ENCODE results near the gene GOLGA8K.
"Not testable (repeated sequence)": the region's sequence is repeated elsewhere in the genome, so short reads cannot be mapped to it uniquely, and the experiment has no call there.

The GOLGA8K gene, protein sequence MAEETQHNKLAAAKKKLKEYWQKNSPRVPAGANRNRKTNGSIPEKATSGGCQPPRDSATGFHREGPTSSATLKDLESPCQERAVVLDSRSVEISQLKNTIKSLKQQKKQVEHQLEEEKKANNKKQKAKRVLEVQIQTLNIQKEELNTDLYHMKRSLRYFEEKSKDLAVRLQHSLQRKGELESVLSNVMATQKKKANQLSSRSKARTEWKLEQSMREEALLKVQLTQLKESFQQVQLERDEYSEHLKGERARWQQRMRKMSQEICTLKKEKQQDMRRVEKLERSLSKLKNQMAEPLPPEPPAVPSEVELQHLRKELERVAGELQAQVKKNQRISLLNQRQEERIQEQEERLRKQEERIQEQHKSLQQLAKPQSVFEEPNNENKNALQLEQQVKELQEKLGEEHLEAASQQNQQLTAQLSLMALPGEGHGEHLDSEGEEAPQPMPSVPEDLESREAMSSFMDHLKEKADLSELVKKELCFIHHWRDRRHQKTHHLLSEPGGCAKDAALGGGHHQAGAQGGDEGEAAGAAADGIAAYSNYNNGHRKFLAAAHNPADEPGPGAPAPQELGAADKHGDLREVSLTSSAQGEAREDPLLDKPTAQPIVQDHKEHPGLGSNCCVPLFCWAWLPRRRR

DNA sequence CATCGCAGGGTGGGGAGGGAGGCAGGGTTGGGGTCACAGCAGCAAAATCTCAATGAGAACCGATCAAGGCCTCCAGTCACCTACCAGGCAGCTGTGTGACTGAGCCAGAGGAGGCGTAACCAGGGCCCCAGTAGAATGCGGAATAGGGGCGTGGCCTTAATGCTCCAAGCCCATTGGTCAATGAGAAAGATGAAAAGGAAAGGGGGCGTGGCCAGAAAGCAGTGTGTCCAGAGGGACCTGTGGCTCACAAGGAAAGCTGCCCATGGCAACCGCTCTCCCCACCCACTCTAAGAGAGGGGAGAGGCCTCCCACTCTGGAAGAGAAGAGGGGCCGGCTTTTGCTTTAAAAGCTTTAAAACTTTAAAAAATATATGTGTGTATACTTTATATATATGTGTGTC, at the start of gene GOLGA8K:
Gene GOLGA8K, minus strand, starts transcription at position 101 of the 400 bp plus-strand sequence. Its CDS starts 98 bp downstream, at position 3.
- H3K4me3 Mint-ChIP-seq; H3K27ac Mint-ChIP-seq; H3K4me1 Mint-ChIP-seq (ENCODE audit: low read depth); H3K36me3 Mint-ChIP-seq (ENCODE audit: low read depth); DNase-seq (ENCODE audit: low spot score); H3K9me3 Mint-ChIP-seq; H3K27me3 Mint-ChIP-seq (ENCODE audit: low read depth): not testable (repeated sequence)

DNA sequence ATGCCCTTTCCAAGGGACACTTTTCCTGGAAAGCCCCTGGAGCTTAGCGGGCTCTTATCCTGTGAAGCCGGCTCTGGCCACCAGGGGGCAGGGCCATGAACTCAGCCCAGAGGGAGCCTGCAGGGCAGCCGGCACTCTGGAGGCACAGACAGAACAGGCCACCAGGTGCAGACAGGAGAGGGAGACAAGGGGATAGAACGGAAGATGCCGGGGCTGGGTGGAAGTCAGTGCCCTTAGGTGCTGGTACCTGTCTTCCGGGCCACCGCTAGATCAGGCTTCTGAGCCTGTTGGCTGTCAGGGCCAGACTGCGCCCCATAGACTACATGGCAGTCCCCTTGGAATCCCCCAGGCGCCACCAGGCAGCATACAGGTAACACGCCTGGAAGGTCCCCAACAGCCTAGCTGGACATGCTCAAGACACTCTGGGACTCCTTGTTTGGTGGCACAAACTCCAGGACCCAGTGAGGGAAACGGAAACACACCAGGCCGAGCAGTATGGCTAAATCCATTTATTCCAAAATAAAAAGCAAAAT, 37.4 kb upstream of the GOLGA8K start:
- not testable (repeated sequence) for H3K27ac Mint-ChIP-seq; H3K27me3 Mint-ChIP-seq (ENCODE audit: low read depth); H3K4me3 Mint-ChIP-seq

DNA sequence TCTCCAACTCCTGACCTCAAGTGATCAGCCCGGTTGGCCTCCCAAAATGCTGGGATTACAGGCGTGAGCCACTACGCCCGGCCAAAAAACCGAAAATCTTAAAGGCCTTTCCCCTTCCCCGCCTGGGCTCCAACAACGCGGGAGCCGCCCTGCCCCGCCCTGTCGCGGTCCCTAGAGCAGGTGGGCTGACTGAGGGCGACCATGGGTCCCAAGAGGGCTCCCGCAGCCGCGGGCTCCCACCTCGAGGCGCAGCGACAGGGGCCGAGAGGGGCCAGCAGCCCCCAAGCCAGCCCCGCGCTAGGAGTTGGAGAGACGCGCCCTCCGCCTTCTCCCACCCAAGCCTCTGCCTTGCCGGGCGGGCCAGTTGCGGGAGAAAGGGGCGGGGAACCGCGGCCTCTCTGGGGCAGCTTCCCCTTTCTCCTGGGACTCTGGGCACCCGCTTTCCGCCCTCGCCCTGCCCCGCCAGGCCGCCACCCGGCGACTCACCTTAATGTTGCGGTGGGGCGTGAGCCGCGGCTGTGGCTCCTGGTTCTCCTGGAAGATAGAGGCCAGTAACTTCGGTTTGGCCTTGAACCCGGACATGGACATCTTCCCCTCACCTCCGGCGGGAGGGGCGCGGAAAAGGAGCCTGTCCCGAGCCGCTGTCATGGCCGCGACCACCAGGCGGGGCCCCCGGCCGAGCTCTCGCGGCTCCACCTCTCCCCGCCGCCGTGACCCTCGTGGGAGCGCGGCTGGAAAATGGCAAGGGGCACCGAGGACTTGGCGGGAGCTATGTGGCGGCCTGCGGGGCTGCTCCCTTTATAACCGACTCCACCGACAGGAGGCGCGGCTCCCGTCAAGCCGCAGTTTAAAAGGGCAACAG, 31.2 kb upstream of the GOLGA8K start:
- not testable (repeated sequence) for H3K9me3 Mint-ChIP-seq

More for the DNA sequence above, 37.4 kb upstream of the GOLGA8K start:
- not testable (repeated sequence) for H3K9me3 Mint-ChIP-seq; H3K4me1 Mint-ChIP-seq (ENCODE audit: low read depth); DNase-seq (ENCODE audit: low spot score); H3K36me3 Mint-ChIP-seq (ENCODE audit: low read depth)

DNA sequence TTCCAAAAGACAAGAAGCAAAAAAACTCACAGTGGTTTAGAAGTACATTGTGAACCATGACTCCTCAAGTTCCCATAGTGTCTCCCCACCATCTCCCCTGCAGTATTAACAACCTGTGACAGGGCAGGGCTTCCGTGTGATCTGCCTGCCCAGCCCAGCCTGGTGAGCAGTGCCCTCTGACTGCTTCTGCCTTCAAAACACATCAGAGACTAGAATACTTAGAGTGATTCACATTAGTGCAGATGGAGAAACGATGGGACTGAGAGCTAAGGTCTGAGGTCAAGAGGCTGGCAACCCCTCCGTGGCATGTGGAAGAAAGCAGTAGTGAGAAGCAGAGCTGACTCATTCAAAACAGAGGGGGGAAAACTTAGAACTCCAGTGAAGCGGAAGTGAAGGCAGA, 24.5 kb upstream of the GOLGA8K start:
- not testable (repeated sequence) for H3K4me1 Mint-ChIP-seq (ENCODE audit: low read depth); H3K27me3 Mint-ChIP-seq (ENCODE audit: low read depth); H3K36me3 Mint-ChIP-seq (ENCODE audit: low read depth); H3K4me3 Mint-ChIP-seq; DNase-seq (ENCODE audit: low spot score); H3K9me3 Mint-ChIP-seq; H3K27ac Mint-ChIP-seq

More for the DNA sequence above, 31.2 kb upstream of the GOLGA8K start:
- not testable (repeated sequence) for H3K4me3 Mint-ChIP-seq; H3K36me3 Mint-ChIP-seq (ENCODE audit: low read depth); H3K4me1 Mint-ChIP-seq (ENCODE audit: low read depth); H3K27me3 Mint-ChIP-seq (ENCODE audit: low read depth); DNase-seq (ENCODE audit: low spot score); H3K27ac Mint-ChIP-seq

DNA sequence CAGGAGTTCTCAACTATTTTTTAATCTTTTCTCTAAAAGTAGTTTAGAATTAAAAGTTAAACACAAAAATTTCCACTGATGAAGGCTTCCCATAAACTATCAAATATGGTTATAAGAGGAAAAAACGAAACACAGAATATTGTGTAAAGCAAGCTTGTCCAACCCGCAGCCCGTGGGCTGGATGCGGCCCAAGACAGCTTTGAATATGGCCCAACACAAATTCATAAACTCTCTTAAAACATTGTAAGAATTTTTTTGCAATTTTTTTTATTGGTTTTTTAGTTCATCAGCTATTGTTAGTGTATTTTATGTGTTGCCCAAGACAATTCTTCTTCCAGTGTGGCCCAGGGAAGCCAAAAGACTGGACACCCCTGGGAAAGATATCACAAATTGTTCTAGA, 23.4 kb upstream of the GOLGA8K start:
- DNase-seq (ENCODE audit: low spot score); H3K4me1 Mint-ChIP-seq (ENCODE audit: low read depth); H3K9me3 Mint-ChIP-seq; H3K27ac Mint-ChIP-seq; H3K27me3 Mint-ChIP-seq (ENCODE audit: low read depth); H3K36me3 Mint-ChIP-seq (ENCODE audit: low read depth); H3K4me3 Mint-ChIP-seq: not testable (repeated sequence)

DNA sequence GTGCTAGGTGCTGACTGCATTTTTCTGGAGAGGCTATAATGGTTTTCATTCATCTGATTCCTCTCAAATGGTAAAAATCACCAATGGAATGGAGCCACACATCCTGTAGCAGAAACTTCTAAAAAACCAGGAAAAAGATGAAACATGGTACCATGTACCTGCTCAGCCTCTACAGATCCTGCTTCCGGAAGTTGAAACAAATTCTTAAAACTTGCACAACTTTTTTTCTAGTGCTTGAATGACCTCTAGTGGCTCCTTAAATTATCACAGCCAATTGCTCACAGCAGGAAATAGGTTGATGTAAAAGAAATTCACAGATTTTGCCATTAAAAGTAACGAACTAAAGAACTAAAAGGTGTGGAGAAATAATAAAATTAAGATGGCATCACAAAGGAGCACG, 4.8 kb upstream of the GOLGA8K start:
- not testable (repeated sequence) for H3K36me3 Mint-ChIP-seq (ENCODE audit: low read depth); H3K4me1 Mint-ChIP-seq (ENCODE audit: low read depth); H3K9me3 Mint-ChIP-seq; DNase-seq (ENCODE audit: low spot score); H3K27me3 Mint-ChIP-seq (ENCODE audit: low read depth); H3K27ac Mint-ChIP-seq; H3K4me3 Mint-ChIP-seq

DNA sequence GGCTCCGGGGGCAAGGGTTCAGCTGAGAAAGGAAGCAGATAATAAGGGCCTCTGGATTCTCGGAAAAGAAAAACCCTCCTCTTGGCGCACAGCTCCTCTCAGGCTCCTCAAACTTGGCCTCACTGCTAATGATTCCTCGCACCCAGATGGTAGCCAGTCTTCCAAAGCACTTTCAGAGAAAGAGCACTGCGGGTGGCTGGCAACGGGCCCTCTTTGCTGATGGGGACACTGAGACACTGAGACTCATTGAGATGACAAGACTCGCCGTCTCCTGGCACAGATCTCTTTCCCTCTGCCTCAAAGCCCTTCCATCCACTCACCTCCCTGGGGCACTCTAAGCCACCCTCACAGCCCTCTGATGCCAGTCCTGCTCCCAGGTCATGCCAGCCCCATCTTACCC, 6.6 kb downstream of the GOLGA8K start:
- H3K27ac Mint-ChIP-seq; H3K27me3 Mint-ChIP-seq (ENCODE audit: low read depth); H3K4me1 Mint-ChIP-seq (ENCODE audit: low read depth); DNase-seq (ENCODE audit: low spot score); H3K9me3 Mint-ChIP-seq; H3K4me3 Mint-ChIP-seq; H3K36me3 Mint-ChIP-seq (ENCODE audit: low read depth): not testable (repeated sequence)

DNA sequence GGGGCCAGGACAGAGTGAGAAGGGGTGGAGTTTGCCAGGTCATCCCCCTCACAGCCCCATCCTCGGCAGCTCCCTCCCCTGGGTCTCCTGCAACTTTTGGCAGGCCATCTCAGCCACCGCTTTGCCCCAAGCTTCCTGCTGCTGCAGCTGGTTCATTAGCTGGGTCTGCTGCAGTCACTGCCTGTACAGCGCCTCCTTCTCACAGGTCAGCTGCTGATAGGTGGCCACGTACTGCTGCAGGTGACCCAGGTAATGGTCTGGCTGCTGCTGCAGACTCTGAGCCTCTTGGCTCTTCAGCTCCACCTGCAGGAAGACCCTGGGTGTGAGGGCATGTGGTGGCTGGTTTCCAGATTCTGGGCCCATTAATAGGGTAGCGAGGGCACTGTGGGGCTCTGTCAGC, 8.3 kb downstream of the GOLGA8K start:
- H3K27ac Mint-ChIP-seq: not testable (repeated sequence)

DNA sequence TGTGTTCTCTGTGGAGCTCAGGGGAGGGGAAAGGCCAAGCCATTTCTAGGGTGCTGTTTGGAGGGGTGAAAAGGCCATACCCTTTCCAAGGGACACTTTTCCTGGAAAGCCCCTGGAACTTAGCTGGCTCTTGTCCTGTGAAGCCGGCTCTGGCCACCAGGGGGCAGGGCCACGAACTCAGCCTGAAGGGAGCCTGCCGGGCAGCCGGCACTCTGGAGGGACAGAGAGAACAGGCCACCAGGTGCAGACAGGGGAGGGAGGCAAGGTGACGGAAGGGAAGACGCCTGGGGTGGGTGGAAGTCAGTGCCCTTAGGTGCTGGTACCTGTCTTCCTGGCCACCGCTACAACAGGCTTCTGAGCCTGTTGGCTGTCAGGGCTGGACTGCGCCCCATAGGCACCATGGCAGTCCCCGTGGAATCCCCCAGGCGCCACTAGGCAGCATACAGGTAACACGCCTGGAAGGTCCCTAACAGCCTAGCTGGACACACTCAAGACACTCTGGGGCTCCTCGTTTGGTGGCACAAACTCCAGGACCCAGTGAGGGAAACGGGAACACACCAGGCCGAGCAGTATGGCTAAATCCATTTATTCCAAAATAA, 14.9 kb downstream of the GOLGA8K start:
- H3K4me3 Mint-ChIP-seq: not testable (repeated sequence)

More for the DNA sequence above, 8.3 kb downstream of the GOLGA8K start:
- H3K4me1 Mint-ChIP-seq (ENCODE audit: low read depth); H3K36me3 Mint-ChIP-seq (ENCODE audit: low read depth); H3K9me3 Mint-ChIP-seq; H3K27me3 Mint-ChIP-seq (ENCODE audit: low read depth); H3K4me3 Mint-ChIP-seq; DNase-seq (ENCODE audit: low spot score): not testable (repeated sequence)

DNA sequence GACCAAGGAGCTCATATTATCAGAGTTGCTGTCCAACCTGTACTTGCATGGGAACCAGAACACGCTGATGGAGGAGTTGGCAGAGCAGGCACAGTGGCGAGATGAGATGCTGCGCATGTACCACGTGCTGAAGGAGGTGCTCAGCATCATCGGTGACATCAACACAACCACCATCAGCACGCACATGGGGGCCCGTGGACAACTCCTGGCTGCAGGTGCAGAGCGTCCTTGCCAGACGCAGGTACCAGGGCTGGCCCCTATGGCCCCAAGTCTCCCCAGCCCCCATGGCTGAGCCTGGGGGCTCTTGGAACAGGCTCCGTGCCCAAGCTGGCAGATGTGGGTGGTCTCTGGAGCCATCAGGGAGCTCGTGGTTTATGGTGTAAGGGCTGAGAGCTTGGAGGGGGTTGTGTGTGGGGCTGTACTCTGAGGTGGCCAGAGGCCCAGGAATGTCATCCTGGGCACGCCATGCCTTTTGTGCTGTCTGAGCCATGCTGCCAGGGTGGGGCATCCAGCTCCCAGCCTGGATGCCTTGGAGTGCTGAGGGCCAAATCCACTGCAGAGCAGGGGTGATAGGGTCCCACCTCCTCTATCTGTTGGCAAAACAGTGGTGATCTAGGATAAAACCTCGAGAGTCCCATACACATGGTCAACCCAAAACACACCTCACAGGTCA, 17.1 kb downstream of the GOLGA8K start:
- not testable (repeated sequence) for DNase-seq (ENCODE audit: low spot score); H3K4me1 Mint-ChIP-seq (ENCODE audit: low read depth); H3K9me3 Mint-ChIP-seq; H3K27me3 Mint-ChIP-seq (ENCODE audit: low read depth); H3K27ac Mint-ChIP-seq; H3K4me3 Mint-ChIP-seq; H3K36me3 Mint-ChIP-seq (ENCODE audit: low read depth)

More for the DNA sequence above, 14.9 kb downstream of the GOLGA8K start:
- not testable (repeated sequence) for H3K27ac Mint-ChIP-seq; H3K27me3 Mint-ChIP-seq (ENCODE audit: low read depth); DNase-seq (ENCODE audit: low spot score); H3K4me1 Mint-ChIP-seq (ENCODE audit: low read depth); H3K9me3 Mint-ChIP-seq; H3K36me3 Mint-ChIP-seq (ENCODE audit: low read depth)

DNA sequence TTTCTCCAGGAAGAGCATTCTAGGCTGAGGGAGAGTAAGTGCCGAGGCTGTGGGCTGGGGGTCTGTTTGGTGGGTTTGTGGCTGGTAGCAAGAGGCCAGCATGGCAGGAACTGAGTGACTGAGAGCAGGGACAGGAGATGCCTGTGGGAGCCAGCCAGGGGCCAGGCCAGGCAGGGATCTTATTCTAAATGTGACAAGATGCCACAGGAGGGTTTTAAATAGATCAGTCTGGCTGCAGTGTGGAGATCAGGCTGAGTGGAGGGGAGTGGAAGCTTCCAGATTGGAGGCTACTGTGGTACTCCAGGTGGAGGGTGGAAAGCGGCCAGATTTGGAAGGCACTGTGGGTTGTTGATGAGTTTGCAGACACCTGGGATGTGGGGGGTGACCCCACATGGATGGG, 28.9 kb downstream of the GOLGA8K start:
- not testable (repeated sequence) for H3K36me3 Mint-ChIP-seq (ENCODE audit: low read depth); H3K9me3 Mint-ChIP-seq; DNase-seq (ENCODE audit: low spot score); H3K27me3 Mint-ChIP-seq (ENCODE audit: low read depth); H3K4me1 Mint-ChIP-seq (ENCODE audit: low read depth); H3K4me3 Mint-ChIP-seq; H3K27ac Mint-ChIP-seq

DNA sequence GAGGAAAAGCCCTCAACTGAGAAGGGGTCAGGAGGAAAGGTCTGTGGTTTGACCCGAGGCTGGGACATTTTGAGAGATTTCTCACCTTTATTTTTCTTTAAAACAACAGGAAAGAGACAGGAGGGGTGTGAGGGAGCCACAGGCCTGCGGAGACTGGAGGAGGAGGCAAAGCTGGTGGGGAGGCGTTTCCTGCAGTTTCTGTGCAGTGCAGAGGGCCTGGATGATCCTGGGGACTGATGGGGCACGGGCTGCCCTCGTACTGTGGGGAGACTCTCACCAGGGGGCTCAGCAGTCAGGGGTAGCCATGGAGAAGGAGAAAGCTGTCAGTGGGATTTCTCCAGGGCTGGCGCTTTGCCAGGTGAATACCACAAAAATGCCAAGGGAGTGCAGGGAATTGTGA, 29.4 kb downstream of the GOLGA8K start:
- H3K27me3 Mint-ChIP-seq (ENCODE audit: low read depth); DNase-seq (ENCODE audit: low spot score); H3K4me3 Mint-ChIP-seq; H3K27ac Mint-ChIP-seq; H3K4me1 Mint-ChIP-seq (ENCODE audit: low read depth); H3K9me3 Mint-ChIP-seq; H3K36me3 Mint-ChIP-seq (ENCODE audit: low read depth): not testable (repeated sequence)

DNA sequence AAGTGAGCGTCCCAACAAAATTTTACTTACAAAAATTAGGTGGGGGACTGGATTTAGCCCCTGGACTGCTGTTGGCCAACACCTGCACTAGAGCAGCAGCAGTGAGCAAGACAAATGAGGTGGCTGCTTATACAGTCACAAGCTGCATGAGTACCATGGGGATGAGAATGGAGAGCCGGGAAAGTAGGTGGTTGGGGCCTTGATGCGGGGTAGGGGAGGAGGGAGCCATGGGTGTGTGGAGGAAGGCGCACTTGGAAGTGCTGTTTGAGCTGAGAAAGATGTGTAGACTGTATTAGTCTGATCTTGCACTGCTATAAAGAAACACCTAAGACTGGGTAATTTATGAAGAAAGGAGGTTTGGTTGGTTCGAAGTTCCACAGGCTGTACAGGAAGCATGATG, 31.0 kb downstream of the GOLGA8K start:
- DNase-seq (ENCODE audit: low spot score); H3K27ac Mint-ChIP-seq; H3K4me3 Mint-ChIP-seq; H3K27me3 Mint-ChIP-seq (ENCODE audit: low read depth); H3K4me1 Mint-ChIP-seq (ENCODE audit: low read depth); H3K9me3 Mint-ChIP-seq; H3K36me3 Mint-ChIP-seq (ENCODE audit: low read depth): not testable (repeated sequence)
